Measurements from ENCODE around the gene FAM234B.

GRCh38 chr12:13101821-13102375, 57.7 kb downstream of the FAM234B start:
- TF ChIP-seq CTCF (IDR thresholded peaks at IDR 0.05) (no peak), POLR2A (IDR thresholded peaks at IDR 0.05) (peak in 1 of 2 donors; percentile 2)
